Muscle layer of duodenum (tissue), 2 donors: ENCODE data around the gene JPH4.

ENCODE experiments used
- H3K27ac ChIP-seq: one replicate; pipeline ENCODE4 v1.7.0; 2013; ENCODE audit warnings: mild to moderate bottlenecking, low read length
- H3K27me3 ChIP-seq: one replicate; pipeline ENCODE4 v1.7.0; 2013; ENCODE audit warnings: low read depth, mild to moderate bottlenecking, control low read depth, low read length
- H3K36me3 ChIP-seq, 2 donors: one replicate each; pipeline ENCODE4 v1.7.0; 2013; ENCODE audit warnings: low read length in 2 of 2, control low read depth in 1 of 2, mild to moderate bottlenecking in 1 of 2; ENCODE audit not compliant: insufficient read depth in 2 of 2, control insufficient read depth in 1 of 2
- H3K4me1 ChIP-seq, 2 donors: one replicate each; pipeline ENCODE4 v1.7.0; 2013; ENCODE audit warnings: low read length in 2 of 2, mild to moderate bottlenecking in 2 of 2, control low read depth in 1 of 2, moderate library complexity in 1 of 2; ENCODE audit not compliant: insufficient read depth in 2 of 2, control insufficient read depth in 1 of 2
- H3K4me3 ChIP-seq, 2 donors: one replicate each; pipeline ENCODE4 v1.7.0; 2013; ENCODE audit warnings: low read length in 2 of 2, low read depth in 1 of 2, mild to moderate bottlenecking in 1 of 2
- H3K9me3 ChIP-seq, 2 donors: one replicate each; pipeline ENCODE4 v1.7.0; 2013; ENCODE audit warnings: low read length in 2 of 2, control low read depth in 1 of 2, mild to moderate bottlenecking in 1 of 2; ENCODE audit not compliant: control insufficient read depth in 1 of 2
- donor health status: healthy.

The JPH4 gene

DNA sequence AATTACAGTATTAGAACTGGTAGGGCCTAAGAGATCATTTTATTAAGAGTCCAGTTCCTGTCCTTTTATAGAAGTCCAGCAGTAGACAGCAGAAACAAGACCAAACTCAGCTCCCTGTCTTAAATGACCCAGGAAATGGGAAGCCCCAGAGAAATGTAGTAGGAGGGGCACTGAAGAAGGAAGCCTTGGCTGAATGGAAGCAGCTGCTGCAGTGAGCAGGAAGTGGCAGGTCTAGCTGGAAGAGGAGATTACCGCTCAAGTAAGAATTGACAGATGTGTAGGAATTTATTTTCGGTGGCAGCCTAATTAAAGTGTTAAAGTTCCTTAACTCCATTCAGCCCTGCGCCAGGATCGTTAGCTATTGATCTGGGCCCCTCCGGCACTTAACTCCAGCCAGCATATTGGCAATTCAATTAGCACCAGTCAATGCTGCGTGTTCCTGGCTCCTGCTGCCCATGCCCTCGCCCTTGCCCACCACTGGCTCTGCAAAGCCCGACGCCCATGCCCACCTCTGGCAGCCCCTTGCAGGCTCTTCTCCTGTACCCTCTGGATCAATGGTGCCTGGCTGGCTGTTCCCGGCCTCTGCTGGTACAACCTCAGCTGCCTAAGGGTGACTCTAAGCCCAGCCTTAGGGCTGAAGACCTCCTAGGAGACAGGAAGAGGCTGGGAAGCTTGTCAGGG is 48.1 kb downstream of the JPH4 start:
- no peaks in the 10 kb centered on the region for H3K9me3 ChIP-seq
- no peak overlapping the region for H3K27ac ChIP-seq
- H3K36me3 ChIP-seq, result peaks cover 0 to 12% of the 10 kb centered on the region in 2 donors
- no peaks in the 10 kb centered on the region for H3K4me1 ChIP-seq
- H3K4me3 ChIP-seq, result no peak overlapping the region
- no peaks in the 10 kb centered on the region for H3K27me3 ChIP-seq

DNA sequence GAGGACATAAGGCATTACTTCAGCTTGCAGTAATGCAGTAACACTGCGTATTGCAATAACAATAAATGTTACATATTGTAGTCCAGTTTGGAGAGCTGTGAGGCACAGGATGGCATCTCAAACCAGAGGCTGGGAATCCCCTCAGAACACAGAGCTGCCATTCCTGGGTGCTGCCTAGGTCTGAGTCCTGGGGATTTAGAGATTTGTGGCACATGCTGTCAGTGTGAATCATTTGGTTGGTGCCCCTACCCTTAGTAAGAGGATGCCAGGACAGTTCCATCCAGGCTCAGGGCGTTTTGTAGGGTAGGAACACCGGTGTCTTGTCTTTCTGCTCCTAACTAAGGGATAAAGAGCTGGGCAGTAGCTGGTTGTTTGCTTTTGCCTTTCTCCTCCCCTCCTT is 49.6 kb downstream of the JPH4 start:
- H3K27me3 ChIP-seq, result no peaks in the 10 kb centered on the region
- H3K9me3 ChIP-seq, result no peaks in the 10 kb centered on the region
- no peak overlapping the region for H3K4me3 ChIP-seq
- H3K4me1 ChIP-seq, result no peaks in the 10 kb centered on the region
- peaks cover 0 to 13% of the 10 kb centered on the region in 2 donors for H3K36me3 ChIP-seq
- no peak overlapping the region for H3K27ac ChIP-seq

DNA sequence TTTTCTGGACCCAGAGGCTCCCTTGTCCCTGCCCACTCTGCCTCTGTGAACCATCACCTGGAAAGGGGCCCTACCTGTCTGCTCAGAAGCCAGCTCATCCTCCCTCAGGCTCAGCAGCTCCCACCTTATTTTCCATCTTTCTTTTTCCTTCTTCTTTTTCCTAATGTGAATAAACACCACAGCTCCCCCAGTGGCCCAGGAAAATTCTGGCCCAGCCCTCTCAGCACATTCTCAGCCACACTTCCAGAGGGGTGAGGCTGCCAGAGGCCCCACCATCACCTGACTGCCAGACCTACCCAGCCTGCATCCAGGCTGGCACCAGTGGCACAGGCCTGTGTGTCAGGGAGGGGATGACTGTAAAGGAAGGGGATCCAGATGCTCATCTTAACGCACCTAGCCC is 50.0 kb downstream of the JPH4 start:
- peaks cover 0 to 13% of the 10 kb centered on the region in 2 donors for H3K36me3 ChIP-seq
- H3K27ac ChIP-seq, result no peak overlapping the region
- no peaks in the 10 kb centered on the region for H3K9me3 ChIP-seq
- H3K4me1 ChIP-seq, result no peaks in the 10 kb centered on the region
- H3K4me3 ChIP-seq, result no peak overlapping the region
- H3K27me3 ChIP-seq, result no peaks in the 10 kb centered on the region

DNA sequence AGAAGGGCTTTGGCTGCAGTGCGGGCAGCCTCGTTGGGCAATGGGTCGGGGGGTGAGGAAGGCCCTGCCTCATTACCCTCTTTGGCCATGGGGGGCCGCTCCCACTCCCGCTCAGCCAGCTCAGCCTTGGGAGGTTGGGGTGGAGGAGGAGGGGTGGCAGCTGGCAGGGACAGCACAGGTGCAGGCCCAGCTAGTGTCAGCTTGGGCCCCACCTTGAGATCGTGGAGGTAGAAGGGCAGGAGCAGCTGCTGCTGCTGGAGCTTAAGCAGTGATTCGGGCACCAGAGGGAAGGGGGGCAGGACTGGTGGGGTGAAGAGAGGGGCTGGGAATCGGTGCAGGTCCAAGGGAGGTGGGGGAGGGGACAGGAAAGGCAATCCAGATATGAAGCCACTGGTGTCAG is 53.0 kb downstream of the JPH4 start:
- peaks cover 0 to 13% of the 10 kb centered on the region in 2 donors for H3K36me3 ChIP-seq
- H3K4me3 ChIP-seq, result no peak overlapping the region
- no peaks in the 10 kb centered on the region for H3K27me3 ChIP-seq
- no peak overlapping the region for H3K27ac ChIP-seq
- H3K4me1 ChIP-seq, result no peaks in the 10 kb centered on the region
- H3K9me3 ChIP-seq, result no peaks in the 10 kb centered on the region

DNA sequence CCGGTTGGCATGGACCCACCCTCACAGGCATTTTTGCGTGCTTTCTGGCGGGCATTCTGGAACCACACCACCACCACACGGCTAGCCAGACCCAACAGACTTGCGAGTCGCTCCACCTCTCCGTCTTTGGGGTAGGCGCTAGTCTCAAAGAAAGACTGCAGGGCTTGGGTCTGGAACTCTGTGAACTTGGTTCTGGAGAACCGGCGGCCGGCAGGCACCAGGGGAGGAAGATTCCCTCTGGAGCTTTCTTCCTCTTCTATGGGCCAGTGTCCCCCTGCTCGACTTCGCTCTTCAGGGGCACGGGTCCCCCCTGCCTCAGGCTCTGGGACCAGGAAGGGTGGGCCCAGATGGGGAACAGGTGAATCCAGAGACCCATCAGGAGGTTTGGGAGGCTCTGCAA is 53.6 kb downstream of the JPH4 start:
- Histone ChIP-seq H3K4me3 (no peak overlapping the region), H3K36me3 (peaks cover 0 to 13% of the 10 kb centered on the region in 2 donors), H3K27me3 (no peaks in the 10 kb centered on the region), H3K4me1 (no peaks in the 10 kb centered on the region), H3K9me3 (no peaks in the 10 kb centered on the region), H3K27ac (no peak overlapping the region)

DNA sequence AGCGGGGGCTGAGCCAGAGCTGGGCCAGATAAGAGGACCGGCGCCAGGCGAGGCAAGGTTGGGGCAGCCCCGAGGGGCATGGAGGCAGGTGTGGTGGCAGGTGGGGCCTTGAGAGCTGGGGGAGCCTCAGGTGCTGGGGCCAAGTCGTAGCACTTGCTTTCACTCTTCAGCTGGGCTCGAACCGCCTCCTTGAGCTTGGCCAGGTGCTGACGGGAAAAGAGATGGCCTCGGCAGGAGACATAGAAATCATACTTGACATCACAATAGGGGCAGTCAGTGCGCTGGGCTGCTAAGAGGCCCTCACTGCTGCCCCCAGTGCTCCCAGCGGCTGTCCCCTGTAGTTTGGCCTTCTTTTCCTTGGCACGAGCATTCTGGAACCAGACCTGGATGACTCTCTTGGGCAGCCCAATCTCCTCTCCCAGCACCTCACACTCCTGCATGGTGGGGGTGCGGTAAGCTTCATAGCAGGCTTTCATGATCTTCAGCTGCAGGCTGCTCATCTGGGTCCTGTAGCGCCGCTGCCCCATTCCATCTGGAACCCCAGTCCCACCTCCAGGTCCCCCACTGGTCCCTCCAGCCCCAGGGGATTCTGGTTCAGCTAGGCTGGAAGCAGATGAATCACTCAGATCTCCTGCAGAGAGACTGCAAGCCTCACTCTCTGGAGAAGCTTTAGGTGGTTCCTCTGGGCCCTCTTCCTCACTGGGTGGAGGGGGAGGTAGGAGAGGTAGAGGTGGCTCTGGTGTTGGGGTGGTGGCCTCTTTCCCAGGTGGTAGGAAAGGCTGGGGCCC is 55.2 kb downstream of the JPH4 start:
- H3K9me3 ChIP-seq, result no peaks in the 10 kb centered on the region
- no peak overlapping the region for H3K4me3 ChIP-seq
- H3K27me3 ChIP-seq, result no peaks in the 10 kb centered on the region
- peaks cover 0 to 13% of the 10 kb centered on the region in 2 donors for H3K36me3 ChIP-seq
- no peaks in the 10 kb centered on the region for H3K4me1 ChIP-seq
- H3K27ac ChIP-seq, result no peak overlapping the region

DNA sequence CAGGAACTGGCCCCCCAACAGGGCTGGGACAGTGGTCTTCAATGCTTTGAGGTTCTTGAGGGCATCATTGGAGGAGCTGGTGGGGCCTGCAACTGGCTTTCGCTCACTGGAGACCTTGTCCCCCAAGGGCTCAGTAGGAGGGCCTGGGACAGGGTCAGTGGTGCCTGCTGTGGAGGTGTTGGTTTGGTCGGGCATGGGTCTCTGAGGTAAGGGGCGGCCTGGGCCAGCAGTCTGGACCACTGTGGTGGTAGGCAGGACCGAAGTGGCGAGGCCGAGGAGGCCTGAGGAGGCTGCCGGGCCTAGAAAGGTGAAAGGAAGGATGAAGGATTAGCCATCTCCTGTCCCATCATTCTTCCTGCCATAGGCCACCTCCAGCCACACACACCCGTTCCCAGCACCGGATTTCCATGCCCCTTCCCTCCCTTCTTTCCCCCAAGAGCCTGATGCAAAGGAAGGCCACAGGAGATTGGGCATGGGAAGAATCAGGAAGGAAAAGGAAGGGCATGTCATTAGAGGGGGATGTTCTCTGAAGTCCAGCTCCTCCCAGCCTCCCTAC is 55.9 kb downstream of the JPH4 start:
- H3K4me3 ChIP-seq, result no peak overlapping the region
- H3K4me1 ChIP-seq, result no peaks in the 10 kb centered on the region
- no peak overlapping the region for H3K27ac ChIP-seq
- H3K9me3 ChIP-seq, result no peaks in the 10 kb centered on the region
- H3K27me3 ChIP-seq, result no peaks in the 10 kb centered on the region
- peaks cover 0 to 13% of the 10 kb centered on the region in 2 donors for H3K36me3 ChIP-seq

DNA sequence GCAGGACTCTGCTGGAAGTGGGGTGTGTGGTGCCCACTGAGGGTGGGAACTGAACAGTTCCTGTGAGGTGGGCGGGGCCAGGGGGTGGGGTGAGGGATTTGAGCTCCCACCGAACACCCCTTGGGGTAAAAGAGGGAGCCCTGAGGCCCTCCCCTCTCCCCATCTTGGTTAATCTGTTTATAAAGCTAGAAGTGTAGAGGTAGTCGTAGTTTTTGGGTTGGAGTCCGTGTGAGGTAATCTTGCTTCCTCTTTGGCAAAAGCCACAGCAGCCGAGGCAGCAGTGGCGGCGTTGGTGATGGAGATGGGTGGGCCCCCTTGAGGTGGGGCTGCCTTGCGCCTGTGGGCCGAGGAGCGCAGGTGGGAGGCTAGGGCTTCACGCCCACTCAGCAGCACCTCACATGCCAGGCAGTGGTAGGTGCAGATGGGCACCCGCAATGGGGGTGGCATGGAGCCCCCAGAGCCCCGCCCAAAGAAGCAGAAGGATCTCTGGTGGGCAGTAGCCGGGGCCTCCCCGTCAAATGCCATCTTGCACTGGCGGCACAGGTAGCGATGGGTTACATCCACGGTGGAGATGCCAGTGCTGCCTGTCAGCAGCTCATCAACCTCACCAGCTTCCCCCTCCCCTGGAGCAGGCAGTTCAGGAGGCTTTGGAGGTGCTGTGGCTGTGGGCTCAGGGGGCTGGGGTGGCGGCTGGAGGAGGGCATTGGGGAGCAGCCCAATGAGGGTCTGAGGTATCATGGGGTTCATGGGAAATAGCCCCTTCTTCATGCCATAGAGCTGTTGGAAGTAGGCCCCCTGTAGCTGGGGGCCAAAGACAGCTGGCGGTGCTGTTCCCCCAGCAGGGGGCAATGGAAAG is 56.6 kb downstream of the JPH4 start:
- Histone ChIP-seq H3K4me3 (no peak overlapping the region), H3K27me3 (no peaks in the 10 kb centered on the region), H3K36me3 (peaks cover 0 to 13% of the 10 kb centered on the region in 2 donors), H3K27ac (no peak overlapping the region), H3K9me3 (no peaks in the 10 kb centered on the region), H3K4me1 (no peaks in the 10 kb centered on the region)

DNA sequence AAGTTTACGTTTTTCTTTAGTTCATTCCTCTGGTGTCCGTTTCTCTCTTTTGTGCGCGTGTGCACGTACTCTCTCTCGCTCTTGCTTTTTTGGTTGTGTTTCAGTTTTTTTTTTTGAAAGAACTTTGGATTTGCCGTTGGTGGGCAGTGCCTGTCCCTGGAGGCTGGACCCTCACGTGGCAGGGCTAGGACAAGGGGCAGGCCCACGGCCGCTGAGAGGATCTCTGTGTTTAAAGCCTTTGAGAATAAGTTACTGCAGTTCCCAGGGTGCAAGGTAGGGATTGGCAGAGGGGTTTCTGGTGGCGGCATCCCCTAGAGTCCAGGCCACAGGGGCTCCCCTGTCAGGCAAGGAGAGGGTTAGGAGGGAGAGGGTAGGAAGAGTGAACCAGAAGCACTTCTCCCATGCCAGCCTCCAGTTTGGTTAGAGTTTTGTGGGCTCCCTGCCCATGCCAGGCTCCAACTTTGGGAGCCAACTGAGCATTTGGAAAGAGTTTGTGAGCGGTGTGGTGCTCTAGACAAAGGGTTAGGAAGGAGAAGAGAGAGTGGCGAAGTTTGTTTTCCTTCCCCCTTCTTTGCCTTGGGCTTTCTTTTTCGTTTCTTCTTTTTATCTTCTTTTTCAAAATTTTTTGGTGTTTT is 57.6 kb downstream of the JPH4 start:
- no peaks in the 10 kb centered on the region for H3K9me3 ChIP-seq
- no peak overlapping the region for H3K27ac ChIP-seq
- no peaks in the 10 kb centered on the region for H3K27me3 ChIP-seq
- H3K4me1 ChIP-seq, result no peaks in the 10 kb centered on the region
- peaks cover 0 to 7% of the 10 kb centered on the region in 2 donors for H3K36me3 ChIP-seq
- H3K4me3 ChIP-seq, result no peak overlapping the region

DNA sequence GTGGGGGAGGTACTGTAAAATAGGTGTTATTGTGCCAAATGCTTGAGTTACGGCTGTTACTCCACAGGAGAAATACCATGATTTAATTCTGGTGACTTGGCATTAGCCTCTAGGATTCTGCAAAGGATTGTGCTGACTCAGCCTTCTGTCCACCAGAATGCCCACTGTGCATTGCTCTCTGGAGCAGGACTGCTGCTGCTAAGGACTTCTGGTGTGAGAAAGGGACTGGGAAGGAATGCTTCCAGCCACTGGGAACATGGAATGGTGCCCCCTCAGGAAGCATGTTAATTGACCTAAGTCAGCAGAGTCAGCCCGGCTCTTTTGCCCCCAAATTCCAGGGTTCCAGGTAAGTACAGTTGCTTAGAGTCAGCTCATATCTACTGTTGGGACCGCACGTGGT is 59.9 kb downstream of the JPH4 start:
- Histone ChIP-seq H3K27ac (no peak overlapping the region), H3K4me1 (no peaks in the 10 kb centered on the region), H3K4me3 (no peak overlapping the region), H3K9me3 (no peaks in the 10 kb centered on the region), H3K27me3 (no peaks in the 10 kb centered on the region), H3K36me3 (no peaks in the 10 kb centered on the region)
